IMR-90 (cell line): Measurements from ENCODE around the gene CFAP61. TPM values are rescaled to one million over a fixed set of nuclear protein-coding genes. Genes with fewer than 3 reads are reported as not detected.

Source experiments
- ATAC-seq: fragments of 200-7000 bp; cut with Tn5 transposase; 2 replicates; pipeline ENCODE4 v1.9.1; 2020; ENCODE audit warnings: low read depth, mild to moderate bottlenecking, moderate library complexity
- BruUV-seq: library from RNA; stranded (reverse); fragments of 400-500 nt; replicated peaks from 2 replicates; lab custom pipeline; 2021; lab: Mats Ljungman, UMichigan
- CTCF ChIA-PET: fragments of 300-600 bp; formaldehyde crosslinking; extraction: SDS; loops from one replicate; lab custom pipeline; 2021; ENCODE audit warnings: antibody characterized with exemption; lab: Yijun Ruan, JAX
- POLR2A ChIA-PET: fragments of 300-600 bp; sonication (Branson Sonifier 250); formaldehyde crosslinking; loops from one replicate; lab custom pipeline; 2022; ENCODE audit warnings: antibody characterized with exemption; ENCODE audit not compliant: unreplicated experiment; lab: Charles Lee
- DNase-seq: peaks from one replicate; pipeline ENCODE4 v3.0.0; 2013
- H2AFZ ChIP-seq: replicated peaks from 2 replicates; pipeline ENCODE3; 2013; ENCODE audit warnings: low read length, mild to moderate bottlenecking; ENCODE audit not compliant: poor library complexity
- H2AK5ac ChIP-seq: 2 replicates; pipeline ENCODE4 v1.6.1; 2013; ENCODE audit warnings: low read depth, low read length, inconsistent platforms
- H2AK9ac ChIP-seq: replicated peaks from 2 replicates; pipeline ENCODE3; 2013; ENCODE audit warnings: mild to moderate bottlenecking, low read depth, low read length, moderate library complexity; ENCODE audit not compliant: poor library complexity
- H2BK120ac ChIP-seq: 2 replicates; pipeline ENCODE4 v1.6.1; 2013; ENCODE audit warnings: low read depth, low read length, inconsistent platforms
- H2BK15ac ChIP-seq: 3 replicates; pipeline ENCODE4 v1.6.1; 2013; ENCODE audit warnings: low read depth, low read length, inconsistent platforms
- H2BK20ac ChIP-seq: 2 replicates; pipeline ENCODE4 v1.6.1; 2013; ENCODE audit warnings: low read depth, mild to moderate bottlenecking, inconsistent platforms, low read length, moderate library complexity
- H2BK5ac ChIP-seq: 2 replicates; pipeline ENCODE4 v1.6.1; 2013; ENCODE audit warnings: mild to moderate bottlenecking, low read depth, low read length, inconsistent platforms; ENCODE audit not compliant: poor library complexity, severe bottlenecking
- H3K14ac ChIP-seq: replicated peaks from 2 replicates; pipeline ENCODE4 v1.6.1; 2013; ENCODE audit warnings: low read depth, low read length, inconsistent platforms
- H3K18ac ChIP-seq: 2 replicates; pipeline ENCODE4 v1.6.1; 2013; ENCODE audit warnings: low read depth, low read length, control low read depth
- H3K23ac ChIP-seq: 2 replicates; pipeline ENCODE4 v1.6.1; 2013; ENCODE audit warnings: low read depth, low read length, inconsistent platforms
- H3K27ac ChIP-seq: 2 replicates; pipeline ENCODE4 v1.5.1; 2013; ENCODE audit warnings: mild to moderate bottlenecking, control low read depth, low read length; ENCODE audit not compliant: insufficient read depth
- H3K27me3 ChIP-seq: 2 replicates; pipeline ENCODE4 v1.6.1; 2013; ENCODE audit warnings: low read length; ENCODE audit not compliant: control insufficient read depth, insufficient read depth
- H3K36me3 ChIP-seq: 2 replicates; pipeline ENCODE4 v1.6.1; 2013; ENCODE audit warnings: low read length, mixed read lengths; ENCODE audit not compliant: control insufficient read depth, insufficient read depth
- H3K4ac ChIP-seq: 2 replicates; pipeline ENCODE4 v1.6.1; 2013; ENCODE audit warnings: low read depth, low read length, inconsistent platforms
- H3K4me1 ChIP-seq: 2 replicates; pipeline ENCODE4 v1.6.1; 2013; ENCODE audit warnings: low read length, mixed read lengths; ENCODE audit not compliant: control insufficient read depth, insufficient read depth
- H3K4me2 ChIP-seq: 2 replicates; pipeline ENCODE4 v1.6.1; 2013; ENCODE audit warnings: low read depth, mild to moderate bottlenecking, control low read depth, low read length, moderate library complexity
- H3K4me3 ChIP-seq: 2 replicates; pipeline ENCODE4 v1.5.1; 2013; ENCODE audit warnings: low read depth, mild to moderate bottlenecking, control low read depth, low read length, moderate library complexity; ENCODE audit not compliant: insufficient read depth
- H3K56ac ChIP-seq: 2 replicates; pipeline ENCODE4 v1.6.1; 2013; ENCODE audit warnings: low read length, inconsistent platforms; ENCODE audit not compliant: insufficient read depth; ENCODE audit errors: extremely low read depth
- H3K79me1 ChIP-seq, 2 experiments: 2 replicates each; pipeline ENCODE4 v1.6.1; 2013; ENCODE audit warnings: low read length in 2 of 2, inconsistent platforms in 1 of 2, low read depth in 1 of 2
- H3K9ac ChIP-seq: 2 replicates; pipeline ENCODE4 v1.6.1; 2013; ENCODE audit warnings: low read depth, low read length, control low read depth
- H3K9me1 ChIP-seq: 2 replicates; pipeline ENCODE4 v1.6.1; 2013; ENCODE audit warnings: low read length, inconsistent platforms; ENCODE audit not compliant: insufficient read depth
- H3K9me3 ChIP-seq: 2 replicates; pipeline ENCODE4 v1.6.1; 2013; ENCODE audit warnings: low read length; ENCODE audit not compliant: control insufficient read depth, insufficient read depth
- H4K20me1 ChIP-seq: 2 replicates; pipeline ENCODE4 v1.6.1; 2013; ENCODE audit warnings: low read length, inconsistent platforms; ENCODE audit not compliant: insufficient read depth
- H4K5ac ChIP-seq: 2 replicates; pipeline ENCODE4 v1.6.1; 2013; ENCODE audit warnings: mild to moderate bottlenecking, low read depth, low read length, control low read depth
- H4K8ac ChIP-seq, 2 experiments: 2 replicates each; pipeline ENCODE4 v1.6.1; 2013; ENCODE audit warnings: low read depth in 2 of 2, low read length in 2 of 2, control low read depth in 1 of 2, inconsistent platforms in 1 of 2
- H4K91ac ChIP-seq: 2 replicates; pipeline ENCODE4 v1.6.1; 2013; ENCODE audit warnings: low read depth, low read length, inconsistent platforms; ENCODE audit not compliant: insufficient read depth
- BHLHE40 ChIP-seq: fragments of 150-350 bp; IDR thresholded peaks from 2 replicates; pipeline ENCODE4 v1.6.1; 2016; ENCODE audit warnings: mild to moderate bottlenecking, low read depth, low read length
- CEBPB ChIP-seq: IDR thresholded peaks from 2 replicates; pipeline ENCODE4 v1.6.1; 2012; ENCODE audit warnings: low read depth, low read length, improper control_type of control experiment
- CHD1 ChIP-seq: IDR thresholded peaks from 2 replicates; pipeline ENCODE4 v1.6.1; 2012; ENCODE audit warnings: low read depth, low read length, improper control_type of control experiment
- FOS ChIP-seq: fragments of 150-350 bp; IDR thresholded peaks from 2 replicates; pipeline ENCODE4 v1.6.1; 2016; ENCODE audit warnings: low read depth, low read length
- MAFK ChIP-seq: IDR thresholded peaks from 2 replicates; pipeline ENCODE4 v1.6.1; 2012; ENCODE audit warnings: low read depth, low read length, improper control_type of control experiment
- MAZ ChIP-seq: IDR thresholded peaks from 2 replicates; pipeline ENCODE4 v1.6.1; 2012; ENCODE audit warnings: low read depth, mild to moderate bottlenecking, low read length, improper control_type of control experiment, moderate library complexity, borderline replicate concordance
- MXI1 ChIP-seq: IDR thresholded peaks from 2 replicates; pipeline ENCODE4 v1.6.1; 2012; ENCODE audit warnings: low read depth, mild to moderate bottlenecking, low read length, moderate library complexity, borderline replicate concordance
- NFE2L2 ChIP-seq: fragments of 150-350 bp; IDR thresholded peaks from 2 replicates; pipeline ENCODE4 v1.6.1; 2016; ENCODE audit warnings: low read depth, mild to moderate bottlenecking, low read length
- POLR2A ChIP-seq: IDR thresholded peaks from 2 replicates; pipeline ENCODE4 v1.6.1; 2012; ENCODE audit warnings: mild to moderate bottlenecking, low read depth, low read length
- RAD21 ChIP-seq: IDR thresholded peaks from 2 replicates; pipeline ENCODE4 v1.6.1; 2012; ENCODE audit warnings: low read length, improper control_type of control experiment
- RCOR1 ChIP-seq: IDR thresholded peaks from 2 replicates; pipeline ENCODE4 v1.6.1; 2012; ENCODE audit warnings: mild to moderate bottlenecking, low read length, improper control_type of control experiment; ENCODE audit not compliant: insufficient replicate concordance
- RFX5 ChIP-seq: IDR thresholded peaks from 2 replicates; pipeline ENCODE4 v1.8.0; 2012; ENCODE audit warnings: low read depth, mild to moderate bottlenecking, low read length, moderate library complexity
- SMC3 ChIP-seq: fragments of 150-350 bp; IDR thresholded peaks from 2 replicates; pipeline ENCODE4 v1.6.1; 2016; ENCODE audit warnings: low read depth, mild to moderate bottlenecking, antibody characterized with exemption, low read length, moderate library complexity
- WGBS, 2 experiments: methylation state at CpG; one replicate each; pipeline versions ENCODE4 v1.1.5 to v1.1.7; 2013; ENCODE audit warnings: missing lambda C conversion rate in 2 of 2; ENCODE audit not compliant: insufficient read length in 1 of 2; ENCODE audit errors: extremely low coverage in 2 of 2; 5-methylcytosine and 5-hydroxymethylcytosine counted together
- dilution Hi-C: fragments of 300-500 bp; cut with HindIII; formaldehyde crosslinking; loops from one replicate; pipeline ENCODE4 v1.14.3; 2018; ENCODE audit warnings: low sequenced_read_pairs; ENCODE audit not compliant: unreplicated experiment
- in situ Hi-C: fragments of 300-500 bp; cut with MboI; formaldehyde crosslinking; loops from 3 replicates; pipeline ENCODE4 v1.14.3; 2019; ENCODE audit warnings: low sequenced_read_pairs, inconsistent platforms, mixed read lengths
- intact Hi-C: fragments of 100-400 bp; cut with micrococcal nuclease; formaldehyde crosslinking; loops from 2 replicates; pipeline ENCODE4 v1.10.0; 2022
- polyA plus RNA-seq, 3 experiments: library from polyadenylated mRNA; depleted of rRNA; stranded (reverse); fragments of >200 nt; gene quantifications; 2 replicates each; pipeline ENCODE4 v1.2.3, GENCODE V29; 2012; ENCODE audit warnings: low replicate concordance in 1 of 3
- total RNA-seq: library from RNA; depleted of rRNA; stranded (reverse); fragments of >200 nt; gene quantifications from 2 replicates; pipeline ENCODE4 v1.2.3, GENCODE V29; 2012
- TF ChIP-seq, protein P1 (sequence below): fragments of 150-350 bp; IDR thresholded peaks from 2 replicates; pipeline ENCODE4 v1.6.1; 2017; ENCODE audit warnings: mild to moderate bottlenecking, antibody characterized with exemption, low read length, low read depth
- TF ChIP-seq, protein P2 (sequence below): fragments of 150-350 bp; IDR thresholded peaks from 2 replicates; pipeline ENCODE4 v1.6.1; 2016; ENCODE audit warnings: low read depth, mild to moderate bottlenecking, low read length, moderate library complexity, borderline replicate concordance
- TF ChIP-seq, protein P3 (sequence below): conservative IDR thresholded peaks from 2 replicates; pipeline ENCODE4 v1.5.1; 2012; ENCODE audit warnings: mild to moderate bottlenecking, low read depth, low read length, improper control_type of control experiment

Gene CFAP61
- total and polyA plus RNA-seq, 2 of the 4 experiments (the other 2 are of a cell fraction), result 0.07 TPM; not detected in 1

DNA sequence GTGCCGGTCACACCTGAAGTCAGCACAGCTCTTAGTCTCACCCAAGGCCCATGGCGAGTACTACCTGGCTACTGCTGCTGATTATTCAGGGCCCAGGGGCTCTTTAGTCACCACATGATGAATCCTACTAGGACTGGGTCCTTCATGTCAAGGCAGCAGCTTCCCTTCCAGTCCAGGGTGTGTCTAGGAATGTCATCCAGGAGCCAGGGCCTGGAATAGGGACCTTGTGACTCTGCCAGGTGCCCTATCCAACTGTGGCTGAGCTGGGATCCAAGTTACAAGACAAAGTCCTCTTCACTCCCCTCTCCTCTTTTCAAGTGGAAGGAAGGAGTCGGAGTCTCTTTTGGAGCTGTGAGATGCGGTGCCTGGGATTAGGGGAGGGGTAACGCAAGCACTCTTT is 85.5 kb downstream of the CFAP61 start:
- TF ChIP-seq, protein P1, sequence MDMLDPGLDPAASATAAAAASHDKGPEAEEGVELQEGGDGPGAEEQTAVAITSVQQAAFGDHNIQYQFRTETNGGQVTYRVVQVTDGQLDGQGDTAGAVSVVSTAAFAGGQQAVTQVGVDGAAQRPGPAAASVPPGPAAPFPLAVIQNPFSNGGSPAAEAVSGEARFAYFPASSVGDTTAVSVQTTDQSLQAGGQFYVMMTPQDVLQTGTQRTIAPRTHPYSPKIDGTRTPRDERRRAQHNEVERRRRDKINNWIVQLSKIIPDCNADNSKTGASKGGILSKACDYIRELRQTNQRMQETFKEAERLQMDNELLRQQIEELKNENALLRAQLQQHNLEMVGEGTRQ, result no peak
- no peak for TF ChIP-seq BHLHE40
- no peak for TF ChIP-seq RCOR1
- no peak for TF ChIP-seq FOS
- TF ChIP-seq MAFK, result no peak
- TF ChIP-seq CEBPB, result no peak
- no peak for TF ChIP-seq MAZ
- TF ChIP-seq, protein P2, sequence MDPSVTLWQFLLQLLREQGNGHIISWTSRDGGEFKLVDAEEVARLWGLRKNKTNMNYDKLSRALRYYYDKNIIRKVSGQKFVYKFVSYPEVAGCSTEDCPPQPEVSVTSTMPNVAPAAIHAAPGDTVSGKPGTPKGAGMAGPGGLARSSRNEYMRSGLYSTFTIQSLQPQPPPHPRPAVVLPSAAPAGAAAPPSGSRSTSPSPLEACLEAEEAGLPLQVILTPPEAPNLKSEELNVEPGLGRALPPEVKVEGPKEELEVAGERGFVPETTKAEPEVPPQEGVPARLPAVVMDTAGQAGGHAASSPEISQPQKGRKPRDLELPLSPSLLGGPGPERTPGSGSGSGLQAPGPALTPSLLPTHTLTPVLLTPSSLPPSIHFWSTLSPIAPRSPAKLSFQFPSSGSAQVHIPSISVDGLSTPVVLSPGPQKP, result no peak
- no peak for TF ChIP-seq RFX5
- no peak for TF ChIP-seq MXI1
- TF ChIP-seq RAD21, result no peak
- TF ChIP-seq NFE2L2, result no peak
- TF ChIP-seq CHD1, result no peak
- TF ChIP-seq SMC3, result no peak
- TF ChIP-seq, protein P3, sequence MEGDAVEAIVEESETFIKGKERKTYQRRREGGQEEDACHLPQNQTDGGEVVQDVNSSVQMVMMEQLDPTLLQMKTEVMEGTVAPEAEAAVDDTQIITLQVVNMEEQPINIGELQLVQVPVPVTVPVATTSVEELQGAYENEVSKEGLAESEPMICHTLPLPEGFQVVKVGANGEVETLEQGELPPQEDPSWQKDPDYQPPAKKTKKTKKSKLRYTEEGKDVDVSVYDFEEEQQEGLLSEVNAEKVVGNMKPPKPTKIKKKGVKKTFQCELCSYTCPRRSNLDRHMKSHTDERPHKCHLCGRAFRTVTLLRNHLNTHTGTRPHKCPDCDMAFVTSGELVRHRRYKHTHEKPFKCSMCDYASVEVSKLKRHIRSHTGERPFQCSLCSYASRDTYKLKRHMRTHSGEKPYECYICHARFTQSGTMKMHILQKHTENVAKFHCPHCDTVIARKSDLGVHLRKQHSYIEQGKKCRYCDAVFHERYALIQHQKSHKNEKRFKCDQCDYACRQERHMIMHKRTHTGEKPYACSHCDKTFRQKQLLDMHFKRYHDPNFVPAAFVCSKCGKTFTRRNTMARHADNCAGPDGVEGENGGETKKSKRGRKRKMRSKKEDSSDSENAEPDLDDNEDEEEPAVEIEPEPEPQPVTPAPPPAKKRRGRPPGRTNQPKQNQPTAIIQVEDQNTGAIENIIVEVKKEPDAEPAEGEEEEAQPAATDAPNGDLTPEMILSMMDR, result no peak
- no peak for TF ChIP-seq POLR2A
- no peaks in the 10 kb centered on the region for H3K9me1 ChIP-seq
- H3K36me3 ChIP-seq, result no peaks in the 10 kb centered on the region
- in situ Hi-C loops, result no loop called here
- H3K27me3 ChIP-seq, result no peaks in the 10 kb centered on the region
- BruUV-seq, result no TSS peak
- H3K4me1 ChIP-seq, result no peaks in the 10 kb centered on the region
- H2BK20ac ChIP-seq, result no peak overlapping the region
- ChIA-PET CTCF (interaction anchor here (0.6 kb wide), 1 partner anchor 34 kb away, joined by 3 read pairs; no protein-coding TSS in a partner anchor), POLR2A (no interaction called here)
- H3K9ac ChIP-seq, result no peak overlapping the region
- H4K91ac ChIP-seq, result no peak overlapping the region
- ATAC-seq (no peak), DNase-seq (no peak)
- H3K79me1 ChIP-seq, result no peaks in the 10 kb centered on the region
- no peak overlapping the region for H4K8ac ChIP-seq
- H2BK120ac ChIP-seq, result no peak overlapping the region
- WGBS, 2 experiments, result 79% methylated on average over 2 of the region's 5 CpGs; no CpG with 5 or more reads in 1 of the 2 experiments
- H3K4me2 ChIP-seq, result no peak overlapping the region
- no peaks in the 10 kb centered on the region for H3K9me3 ChIP-seq
- no peak overlapping the region for H2AFZ ChIP-seq
- H3K18ac ChIP-seq, result no peak overlapping the region
- H4K20me1 ChIP-seq, result no peaks in the 10 kb centered on the region
- no peak overlapping the region for H2BK5ac ChIP-seq
- no peak overlapping the region for H3K4ac ChIP-seq
- H4K5ac ChIP-seq, result no peak overlapping the region
- H3K4me3 ChIP-seq, result no peak overlapping the region
- H2BK15ac ChIP-seq, result no peak overlapping the region
- intact Hi-C loops, result no loop called here
- H3K56ac ChIP-seq, result no peak overlapping the region
- no peak overlapping the region for H3K23ac ChIP-seq
- no peak overlapping the region for H3K27ac ChIP-seq
- H2AK9ac ChIP-seq, result no peak overlapping the region
- no peak overlapping the region for H3K14ac ChIP-seq
- H2AK5ac ChIP-seq, result no peak overlapping the region
- dilution Hi-C loops, result no loop called here
